Measurements from ENCODE around the gene ART5.

DNA sequence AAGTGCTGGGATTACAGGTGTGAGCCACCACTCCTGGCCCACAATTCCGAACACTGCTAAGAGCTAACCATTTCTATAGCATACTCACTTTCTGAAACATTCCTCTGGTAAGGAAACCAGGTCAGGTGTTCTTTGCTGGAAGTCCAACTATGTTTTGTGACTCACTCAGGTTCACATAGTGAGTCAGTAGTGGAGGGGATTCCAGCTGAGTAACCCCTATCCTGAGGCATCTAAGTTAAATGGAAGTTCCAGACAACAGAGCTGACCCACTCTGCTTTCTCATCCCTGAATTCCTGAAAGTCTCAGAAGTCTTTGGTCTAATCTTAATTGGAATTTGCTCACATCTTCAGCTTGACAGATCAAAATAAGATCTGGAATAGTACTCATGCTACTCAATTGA lies 32.4 kb upstream of the ART5 start:
- TF ChIP-seq, protein P1, sequence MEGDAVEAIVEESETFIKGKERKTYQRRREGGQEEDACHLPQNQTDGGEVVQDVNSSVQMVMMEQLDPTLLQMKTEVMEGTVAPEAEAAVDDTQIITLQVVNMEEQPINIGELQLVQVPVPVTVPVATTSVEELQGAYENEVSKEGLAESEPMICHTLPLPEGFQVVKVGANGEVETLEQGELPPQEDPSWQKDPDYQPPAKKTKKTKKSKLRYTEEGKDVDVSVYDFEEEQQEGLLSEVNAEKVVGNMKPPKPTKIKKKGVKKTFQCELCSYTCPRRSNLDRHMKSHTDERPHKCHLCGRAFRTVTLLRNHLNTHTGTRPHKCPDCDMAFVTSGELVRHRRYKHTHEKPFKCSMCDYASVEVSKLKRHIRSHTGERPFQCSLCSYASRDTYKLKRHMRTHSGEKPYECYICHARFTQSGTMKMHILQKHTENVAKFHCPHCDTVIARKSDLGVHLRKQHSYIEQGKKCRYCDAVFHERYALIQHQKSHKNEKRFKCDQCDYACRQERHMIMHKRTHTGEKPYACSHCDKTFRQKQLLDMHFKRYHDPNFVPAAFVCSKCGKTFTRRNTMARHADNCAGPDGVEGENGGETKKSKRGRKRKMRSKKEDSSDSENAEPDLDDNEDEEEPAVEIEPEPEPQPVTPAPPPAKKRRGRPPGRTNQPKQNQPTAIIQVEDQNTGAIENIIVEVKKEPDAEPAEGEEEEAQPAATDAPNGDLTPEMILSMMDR (conservative IDR thresholded peaks at IDR 0.05): no peak
- no peak for TF ChIP-seq EZH2 (IDR thresholded peaks at IDR 0.05; ENCODE audit: low read depth)

All from PC-9 (cell line).